ENCODE data around the gene KDM6A.
"Not testable (repeated sequence)": the region's sequence is repeated elsewhere in the genome, so short reads cannot be mapped to it uniquely, and the experiment has no call there.

KDM6A gene

GRCh38 chrX:44890247-44890646 is 17.3 kb downstream of the KDM6A start:
- no peak for DNase-seq

- not testable (repeated sequence) for DNase-seq
Observed at GRCh38 chrX:44890687-44891086, 17.7 kb downstream of the KDM6A start.

GRCh38 chrX:44891642-44892041 is 18.7 kb downstream of the KDM6A start:
- no peak for DNase-seq

- no peak for DNase-seq
Observed at GRCh38 chrX:44896876-44897186, 23.8 kb downstream of the KDM6A start.

GRCh38 chrX:44897539-44897938 is 24.6 kb downstream of the KDM6A start:
- no peak for DNase-seq

- DNase-seq, result peak; percentile 32
Observed at GRCh38 chrX:44898411-44899221, 25.6 kb downstream of the KDM6A start.

GRCh38 chrX:44899946-44900345 is 27.0 kb downstream of the KDM6A start:
- no peak for DNase-seq

GRCh38 chrX:44903107-44903506 is 30.1 kb downstream of the KDM6A start:
- no peak for DNase-seq

GRCh38 chrX:44903830-44904530 is 31.0 kb downstream of the KDM6A start:
- no peak for DNase-seq

GRCh38 chrX:44904542-44905115 is 31.6 kb downstream of the KDM6A start:
- DNase-seq, result no peak

- no peak for DNase-seq
Observed at GRCh38 chrX:44906041-44906440, 33.1 kb downstream of the KDM6A start.

GRCh38 chrX:44906542-44906941 is 33.6 kb downstream of the KDM6A start:
- no peak for DNase-seq

- no peak for DNase-seq
Observed at GRCh38 chrX:44908153-44908552, 35.2 kb downstream of the KDM6A start.

- DNase-seq, result no peak
Observed at GRCh38 chrX:44908827-44909226, 35.8 kb downstream of the KDM6A start.

- not testable (repeated sequence) for DNase-seq
Observed at GRCh38 chrX:44910508-44910907, 37.5 kb downstream of the KDM6A start.

GRCh38 chrX:44911074-44911600 is 38.1 kb downstream of the KDM6A start:
- DNase-seq, result not testable (repeated sequence)

- no peak for DNase-seq
Observed at GRCh38 chrX:44913656-44914531, 40.9 kb downstream of the KDM6A start.

- DNase-seq, result no peak
Observed at GRCh38 chrX:44914532-44915198, 41.7 kb downstream of the KDM6A start.

GRCh38 chrX:44915361-44915868 is 42.4 kb downstream of the KDM6A start:
- DNase-seq, result no peak

- no peak for DNase-seq
Observed at GRCh38 chrX:44918722-44919121, 45.7 kb downstream of the KDM6A start.

- no peak for DNase-seq
Observed at GRCh38 chrX:44922980-44923379, 50.0 kb downstream of the KDM6A start.

GRCh38 chrX:44927398-44927797 is 54.4 kb downstream of the KDM6A start:
- DNase-seq, result no peak
